ENCODE results near the gene GABRR1.

GABRR1 gene

DNA sequence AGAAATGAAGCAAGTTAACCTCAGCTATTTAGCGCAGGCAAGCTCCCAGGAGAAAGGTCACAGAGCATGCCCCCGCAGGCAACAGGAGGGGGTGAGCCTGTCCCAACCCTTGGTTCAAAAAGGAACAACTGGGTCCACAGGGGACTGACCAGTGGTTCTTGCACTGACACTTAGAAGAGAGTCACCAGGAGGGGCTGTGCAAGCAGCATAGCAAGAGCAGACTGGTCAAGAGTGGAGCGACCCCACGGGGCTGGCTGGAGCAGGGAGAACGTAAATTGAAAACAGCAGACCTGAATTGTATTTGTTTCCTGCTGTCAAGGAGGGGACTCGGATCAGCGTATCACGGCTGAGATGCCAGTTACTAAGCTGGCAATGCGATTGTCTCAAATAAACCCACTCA, 32.8 kb downstream of the GABRR1 start:
- POLR2A ChIA-PET, result no interaction called here
- CTCF ChIA-PET, result interaction anchor here (2.2 kb wide), 1 partner anchor 14 kb away, joined by 6 read pairs; no protein-coding TSS in a partner anchor
- TF ChIP-seq, protein P1, sequence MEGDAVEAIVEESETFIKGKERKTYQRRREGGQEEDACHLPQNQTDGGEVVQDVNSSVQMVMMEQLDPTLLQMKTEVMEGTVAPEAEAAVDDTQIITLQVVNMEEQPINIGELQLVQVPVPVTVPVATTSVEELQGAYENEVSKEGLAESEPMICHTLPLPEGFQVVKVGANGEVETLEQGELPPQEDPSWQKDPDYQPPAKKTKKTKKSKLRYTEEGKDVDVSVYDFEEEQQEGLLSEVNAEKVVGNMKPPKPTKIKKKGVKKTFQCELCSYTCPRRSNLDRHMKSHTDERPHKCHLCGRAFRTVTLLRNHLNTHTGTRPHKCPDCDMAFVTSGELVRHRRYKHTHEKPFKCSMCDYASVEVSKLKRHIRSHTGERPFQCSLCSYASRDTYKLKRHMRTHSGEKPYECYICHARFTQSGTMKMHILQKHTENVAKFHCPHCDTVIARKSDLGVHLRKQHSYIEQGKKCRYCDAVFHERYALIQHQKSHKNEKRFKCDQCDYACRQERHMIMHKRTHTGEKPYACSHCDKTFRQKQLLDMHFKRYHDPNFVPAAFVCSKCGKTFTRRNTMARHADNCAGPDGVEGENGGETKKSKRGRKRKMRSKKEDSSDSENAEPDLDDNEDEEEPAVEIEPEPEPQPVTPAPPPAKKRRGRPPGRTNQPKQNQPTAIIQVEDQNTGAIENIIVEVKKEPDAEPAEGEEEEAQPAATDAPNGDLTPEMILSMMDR (IDR thresholded peaks at IDR 0.05; ENCODE audit: control extremely low read depth, extremely low read depth, low read depth, missing control alignments), result no peak
- DNase-seq (ENCODE audit: extremely low spot score), result no peak

DNA sequence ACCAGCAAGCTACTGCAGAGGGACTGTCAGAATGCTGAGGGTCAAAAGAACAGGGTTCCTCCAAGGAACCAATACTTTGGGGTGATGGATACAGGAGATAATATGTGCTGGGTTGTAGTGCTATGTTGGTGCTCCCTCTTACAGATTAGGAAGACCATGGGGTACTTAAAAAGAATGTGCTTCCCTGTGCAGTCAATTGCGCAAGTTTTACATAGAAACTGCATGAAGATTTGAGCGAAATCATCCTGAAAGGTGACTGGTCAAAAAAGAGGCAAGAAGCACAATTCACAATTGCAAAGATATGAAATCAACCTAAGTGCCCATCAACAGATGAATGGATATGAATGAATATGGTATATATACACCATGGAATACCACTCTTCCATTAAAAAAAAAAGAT, 33.9 kb downstream of the GABRR1 start:
- DNase-seq (ENCODE audit: extremely low spot score), result no peak
- ChIA-PET POLR2A (no interaction called here), CTCF (interaction anchor here (2.2 kb wide), 1 partner anchor 13 kb away, joined by 6 read pairs; no protein-coding TSS in a partner anchor)
- TF ChIP-seq, protein P1 (IDR thresholded peaks at IDR 0.05; ENCODE audit: control extremely low read depth, extremely low read depth, low read depth, missing control alignments), result no peak

DNA sequence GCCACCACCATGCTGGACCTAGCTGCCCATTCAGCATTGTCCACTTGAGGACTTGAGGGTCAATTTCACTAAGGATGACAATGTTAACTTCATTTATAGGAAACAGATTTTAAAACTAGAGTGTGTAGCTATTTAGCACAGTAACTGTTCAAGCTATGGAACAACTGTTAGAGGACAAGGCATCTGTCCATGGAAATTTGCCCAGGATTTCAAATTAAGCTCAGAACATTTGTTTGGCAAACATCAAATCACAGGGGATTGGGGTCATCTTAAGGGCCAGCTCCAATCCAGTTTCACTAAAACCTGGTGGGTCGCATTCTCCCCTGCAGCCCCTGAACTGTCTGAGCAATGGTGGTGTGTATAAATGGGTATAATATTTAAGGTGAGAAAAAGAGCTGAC, 36.2 kb downstream of the GABRR1 start:
- ChIA-PET CTCF (interaction anchor here (1.5 kb wide), 1 partner anchor 31 kb away, joined by 4 read pairs; no protein-coding TSS in a partner anchor), POLR2A (no interaction called here)
- DNase-seq (ENCODE audit: extremely low spot score), result no peak
- TF ChIP-seq, protein P1 (IDR thresholded peaks at IDR 0.05; ENCODE audit: control extremely low read depth, extremely low read depth, low read depth, missing control alignments), result no peak

DNA sequence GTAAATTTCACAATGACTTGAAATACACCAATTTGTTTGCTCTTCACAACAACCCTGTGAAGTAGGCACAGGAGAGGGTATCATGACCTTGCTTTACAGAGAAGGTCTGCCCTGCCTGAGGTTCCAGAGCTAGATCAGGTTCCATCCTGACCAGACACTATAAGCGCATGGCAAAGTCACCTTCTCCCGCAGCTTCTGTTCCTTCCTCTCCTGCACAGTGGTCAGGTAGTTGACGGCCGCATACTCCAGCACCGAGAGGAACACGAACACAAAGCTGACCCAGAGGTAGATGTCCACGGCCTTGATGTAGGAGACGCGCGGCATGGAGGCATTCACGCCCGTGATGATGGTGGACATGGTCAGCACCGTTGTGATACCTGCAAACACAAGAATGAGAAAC, 37.0 kb downstream of the GABRR1 start:
- no peak for DNase-seq (ENCODE audit: extremely low spot score)
- ChIA-PET CTCF (interaction anchor here (1.2 to 1.5 kb wide), 3 partner anchors 9 to 31 kb away, joined by 3 to 4 read pairs (median 3); no protein-coding TSS in a partner anchor), POLR2A (no interaction called here)
- TF ChIP-seq, protein P1 (IDR thresholded peaks at IDR 0.05; ENCODE audit: control extremely low read depth, extremely low read depth, low read depth, missing control alignments), result no peak

DNA sequence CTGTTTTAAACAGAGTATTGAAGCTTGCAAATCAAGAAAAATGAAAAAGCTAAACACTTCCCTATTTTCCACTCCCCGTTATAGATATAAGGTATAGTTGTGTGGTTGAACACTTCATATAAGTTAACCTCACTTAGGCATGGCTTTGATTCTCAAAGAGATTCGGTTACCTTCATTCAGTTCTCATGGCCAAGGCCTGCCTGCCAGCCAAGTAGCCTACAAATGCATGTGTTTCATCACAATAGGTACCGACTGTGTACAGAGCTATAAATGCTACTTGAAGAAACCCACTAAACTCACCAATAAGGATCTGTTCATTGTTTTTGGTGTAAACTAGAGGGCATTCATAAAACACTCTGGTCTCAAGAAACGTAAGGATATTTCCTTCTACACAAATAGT, 43.5 kb downstream of the GABRR1 start:
- CTCF ChIA-PET, result interaction anchor here (1.0 kb wide), 1 partner anchor 41 kb away, joined by 3 read pairs; no protein-coding TSS in a partner anchor
- POLR2A ChIA-PET, result no interaction called here
- TF ChIP-seq, protein P1 (IDR thresholded peaks at IDR 0.05; ENCODE audit: control extremely low read depth, extremely low read depth, low read depth, missing control alignments), result no peak
- DNase-seq (ENCODE audit: extremely low spot score), result no peak

DNA sequence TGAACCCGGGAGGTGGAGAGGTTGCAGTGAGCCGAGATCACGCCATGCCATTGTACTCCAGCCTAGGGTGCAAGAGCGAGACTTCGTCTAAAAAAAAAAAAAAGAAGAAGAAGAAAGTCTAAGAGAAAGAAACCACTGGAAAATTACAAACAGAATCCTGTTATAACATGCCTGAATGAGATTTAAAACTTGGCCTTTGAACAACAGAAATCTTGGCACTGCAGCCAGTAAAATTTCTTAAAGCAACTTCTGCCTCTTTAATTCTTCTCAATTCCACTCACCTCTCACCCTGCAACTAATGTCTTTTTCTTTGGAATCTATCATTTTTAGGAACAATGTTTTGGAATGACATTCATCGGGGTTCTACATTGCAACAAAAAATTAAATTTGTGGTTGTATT, 45.0 kb downstream of the GABRR1 start:
- POLR2A ChIA-PET, result no interaction called here
- CTCF ChIA-PET, result interaction anchor here (1.5 kb wide), 1 partner anchor 14 kb away, joined by 3 read pairs; no protein-coding TSS in a partner anchor
- TF ChIP-seq, protein P1 (IDR thresholded peaks at IDR 0.05; ENCODE audit: control extremely low read depth, extremely low read depth, low read depth, missing control alignments), result no peak
- DNase-seq (ENCODE audit: extremely low spot score), result no peak
